Thoracic aorta (tissue), 2 donors: ENCODE data around the gene CBX5. TPM values are rescaled to one million over a fixed set of nuclear protein-coding genes. Genes with fewer than 3 reads are reported as not detected.
"Not testable (repeated sequence)": the region's sequence is repeated elsewhere in the genome, so short reads cannot be mapped to it uniquely, and the experiment has no call there.

Experiments
- ATAC-seq: fragments of 150-250 bp; one replicate; pipeline ENCODE4 v1.8.0; 2017; ENCODE audit warnings: low read depth; ENCODE audit not compliant: insufficient number of reproducible peaks, low FRiP score
- DNase-seq: peaks from one replicate; pipeline ENCODE4 v3.0.0-alpha.2; 2020; ENCODE audit warnings: low spot score
- H3K27ac ChIP-seq, 2 donors: fragments of 200-600 bp; sonication (generic); 1 replicate in 1 of 2; 2 replicates in 1 of 2; pipeline ENCODE4 v1.5.1; 2016; ENCODE audit warnings: mild to moderate bottlenecking in 2 of 2, moderate library complexity in 2 of 2
- H3K27me3 ChIP-seq: fragments of 200-600 bp; sonication (generic); replicated peaks from 2 replicates; pipeline ENCODE4 v1.6.0; 2016; ENCODE audit warnings: mild to moderate bottlenecking; ENCODE audit not compliant: insufficient read depth
- H3K36me3 ChIP-seq: fragments of 200-600 bp; sonication (generic); one replicate; pipeline ENCODE4 v1.5.1; 2016
- H3K4me1 ChIP-seq, 2 donors: fragments of 200-600 bp; sonication (generic); 1 replicate in 1 of 2; 2 replicates in 1 of 2; pipeline versions ENCODE4 v1.5.1 to v1.6.0; 2016; ENCODE audit warnings: low read depth in 2 of 2, mild to moderate bottlenecking in 1 of 2; ENCODE audit not compliant: control insufficient read depth in 1 of 2
- H3K4me3 ChIP-seq: fragments of 200-600 bp; sonication (generic); 2 replicates; pipeline ENCODE4 v1.5.1; 2016; ENCODE audit warnings: mild to moderate bottlenecking
- H3K9me3 ChIP-seq: fragments of 200-600 bp; sonication (generic); 2 replicates; pipeline ENCODE4 v1.5.1; 2016
- CTCF ChIP-seq: fragments of 200-600 bp; sonication (generic); IDR thresholded peaks from one replicate; pipeline ENCODE4 v1.5.1; 2019; ENCODE audit warnings: antibody characterized with exemption
- total RNA-seq, 2 donors: library from RNA; depleted of rRNA; stranded (reverse); fragments of >200 nt; gene quantifications; one replicate each; pipeline versions ENCODE4 v1.1.0 to v1.2.3, GENCODE V29; 2016

The CBX5 gene
- total RNA-seq, 2 donors from 2014 or later, result 37.6 to 52.7 TPM

- H3K27me3 ChIP-seq, result no peaks in the 10 kb centered on the region
- no peak overlapping the region for H3K4me3 ChIP-seq
Measured at GRCh38 chr12:54321363-54321762, 41.4 kb upstream of the CBX5 start.

GRCh38 chr12:54312309-54312708, 32.4 kb upstream of the CBX5 start:
- H3K27me3 ChIP-seq, H3K9me3 ChIP-seq, ATAC-seq, H3K4me3 ChIP-seq, DNase-seq, H3K27ac ChIP-seq, H3K36me3 ChIP-seq, H3K4me1 ChIP-seq: not testable (repeated sequence)

More at GRCh38 chr12:54321363-54321762, 41.4 kb upstream of the CBX5 start:
- ATAC-seq (no peak), DNase-seq (no peak)
- no peaks in the 10 kb centered on the region for H3K9me3 ChIP-seq
- no peak for TF ChIP-seq CTCF
- no peak overlapping the region for H3K27ac ChIP-seq
- no peaks in the 10 kb centered on the region for H3K36me3 ChIP-seq
- peaks cover 3 to 10% of the 10 kb centered on the region in 2 donors for H3K4me1 ChIP-seq

- Histone ChIP-seq H3K27ac (no peak overlapping the region), H3K36me3 (no peaks in the 10 kb centered on the region), H3K4me1 (no peaks in the 10 kb centered on the region), H3K27me3 (no peaks in the 10 kb centered on the region), H3K9me3 (no peaks in the 10 kb centered on the region), H3K4me3 (no peak overlapping the region)
- no peak for TF ChIP-seq CTCF
- ATAC-seq, result no peak
- DNase-seq, result no peak
Measured at GRCh38 chr12:54311051-54311450, 31.1 kb upstream of the CBX5 start.

- Histone ChIP-seq H3K27ac (no peak overlapping the region), H3K36me3 (no peaks in the 10 kb centered on the region), H3K9me3 (no peaks in the 10 kb centered on the region), H3K27me3 (no peaks in the 10 kb centered on the region), H3K4me1 (no peaks in the 10 kb centered on the region), H3K4me3 (no peak overlapping the region)
- DNase-seq (peak; percentile 29), ATAC-seq (no peak)
- no peak for TF ChIP-seq CTCF
Measured at GRCh38 chr12:54306925-54307741, 27.2 kb upstream of the CBX5 start.

GRCh38 chr12:54304187-54304810, 24.4 kb upstream of the CBX5 start:
- DNase-seq, result no peak
- Histone ChIP-seq H3K36me3 (no peaks in the 10 kb centered on the region), H3K4me1 (peaks cover 7 to 11% of the 10 kb centered on the region in 2 donors), H3K4me3 (peak overlapping the region; percentile 7), H3K27me3 (no peaks in the 10 kb centered on the region), H3K9me3 (no peaks in the 10 kb centered on the region), H3K27ac (no peak overlapping the region)
- no peak for TF ChIP-seq CTCF
- ATAC-seq, result no peak
